ENCODE data around the gene ZNF614. TPM values are rescaled to one million over a fixed set of nuclear protein-coding genes. Genes with fewer than 3 reads are reported as not detected.
"Not testable (repeated sequence)": the region's sequence is repeated elsewhere in the genome, so short reads cannot be mapped to it uniquely, and the experiment has no call there.

ZNF614 gene
- polyA plus RNA-seq, 1 donor (not counting 4 experiments of a cell fraction or from before 2014, with no cell fraction given), result 5.9 TPM

DNA sequence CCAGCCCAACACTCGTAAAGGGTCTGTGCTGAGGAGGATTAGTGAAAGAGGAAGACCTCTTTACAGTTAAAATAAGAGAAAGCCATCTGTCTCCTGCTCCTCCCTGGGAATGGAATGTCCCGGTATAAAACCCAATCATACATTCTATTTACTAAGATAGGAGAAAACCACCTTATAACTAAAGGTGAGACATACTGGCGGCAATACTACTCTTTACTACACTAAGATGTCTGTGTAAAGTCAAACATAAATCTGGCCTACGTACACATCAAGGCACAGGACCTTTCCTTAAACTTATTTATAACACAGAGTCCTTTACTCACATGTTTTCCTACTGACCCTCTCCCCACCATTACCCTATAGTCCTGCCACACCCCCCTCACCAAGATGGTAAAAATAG is 44.8 kb downstream of the ZNF614 start:
- peaks cover 2% of the 10 kb centered on the region for H3K4me1 ChIP-seq (ENCODE audit: control insufficient read depth, extremely low read depth, insufficient read depth, low read length)
- no peak overlapping the region for H3K27ac ChIP-seq (ENCODE audit: control insufficient read depth, insufficient read depth, low read length)
- H2AFZ ChIP-seq (ENCODE audit: control insufficient read depth, low read length), result no peak overlapping the region
- H3K36me3 ChIP-seq (ENCODE audit: control insufficient read depth in 2 of 2, extremely low read depth in 1 of 2, insufficient read depth in 2 of 2, low read length in 2 of 2), result no peaks in the 10 kb centered on the region
- H3K9ac ChIP-seq (ENCODE audit: control insufficient read depth, extremely low read depth, insufficient read depth, low read length), result no peak overlapping the region
- H3K4me3 ChIP-seq (ENCODE audit: control insufficient read depth in 2 of 3, extremely low read depth in 1 of 3, insufficient read depth in 2 of 3, low read depth in 1 of 3, low read length in 3 of 3), result no peak overlapping the region
- H3K9me1 ChIP-seq (ENCODE audit: control insufficient read depth, extremely low read depth, insufficient read depth, low read length), result no peaks in the 10 kb centered on the region
- TF ChIP-seq EZH2 (IDR thresholded peaks at IDR 0.05; ENCODE audit: low read length), result no peak
- TF ChIP-seq, protein P1, sequence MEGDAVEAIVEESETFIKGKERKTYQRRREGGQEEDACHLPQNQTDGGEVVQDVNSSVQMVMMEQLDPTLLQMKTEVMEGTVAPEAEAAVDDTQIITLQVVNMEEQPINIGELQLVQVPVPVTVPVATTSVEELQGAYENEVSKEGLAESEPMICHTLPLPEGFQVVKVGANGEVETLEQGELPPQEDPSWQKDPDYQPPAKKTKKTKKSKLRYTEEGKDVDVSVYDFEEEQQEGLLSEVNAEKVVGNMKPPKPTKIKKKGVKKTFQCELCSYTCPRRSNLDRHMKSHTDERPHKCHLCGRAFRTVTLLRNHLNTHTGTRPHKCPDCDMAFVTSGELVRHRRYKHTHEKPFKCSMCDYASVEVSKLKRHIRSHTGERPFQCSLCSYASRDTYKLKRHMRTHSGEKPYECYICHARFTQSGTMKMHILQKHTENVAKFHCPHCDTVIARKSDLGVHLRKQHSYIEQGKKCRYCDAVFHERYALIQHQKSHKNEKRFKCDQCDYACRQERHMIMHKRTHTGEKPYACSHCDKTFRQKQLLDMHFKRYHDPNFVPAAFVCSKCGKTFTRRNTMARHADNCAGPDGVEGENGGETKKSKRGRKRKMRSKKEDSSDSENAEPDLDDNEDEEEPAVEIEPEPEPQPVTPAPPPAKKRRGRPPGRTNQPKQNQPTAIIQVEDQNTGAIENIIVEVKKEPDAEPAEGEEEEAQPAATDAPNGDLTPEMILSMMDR (optimal IDR thresholded peaks at IDR 0.05 in 1 of 3, IDR thresholded peaks at IDR 0.05 in 1 of 3, conservative IDR thresholded peaks at IDR 0.05 in 1 of 3; ENCODE audit: extremely low read depth in 1 of 3, insufficient read depth in 2 of 3, low read length in 3 of 3), result no peak
- no peak overlapping the region for H3K4me2 ChIP-seq (ENCODE audit: control insufficient read depth, extremely low read depth, insufficient read depth, low read depth, low read length)
- DNase-seq (ENCODE audit: low read depth, low spot score) (no peak), FAIRE-seq (no peak)
- H3K79me2 ChIP-seq (ENCODE audit: control insufficient read depth, insufficient read depth, low read length), result peaks cover 30% of the 10 kb centered on the region
- no peaks in the 10 kb centered on the region for H4K20me1 ChIP-seq (ENCODE audit: control insufficient read depth, extremely low read depth, insufficient read depth, low read length)
- H3K9me3 ChIP-seq (ENCODE audit: control insufficient read depth, low read depth, low read length), result peaks cover 9% of the 10 kb centered on the region
- H3K27me3 ChIP-seq (ENCODE audit: control insufficient read depth, extremely low read depth, insufficient read depth, low read length), result no peaks in the 10 kb centered on the region
- dilution Hi-C loops (cut with MboI; ENCODE audit: extremely low pct_ligation_motif_present, low sequenced_read_pairs), result no loop called here

DNA sequence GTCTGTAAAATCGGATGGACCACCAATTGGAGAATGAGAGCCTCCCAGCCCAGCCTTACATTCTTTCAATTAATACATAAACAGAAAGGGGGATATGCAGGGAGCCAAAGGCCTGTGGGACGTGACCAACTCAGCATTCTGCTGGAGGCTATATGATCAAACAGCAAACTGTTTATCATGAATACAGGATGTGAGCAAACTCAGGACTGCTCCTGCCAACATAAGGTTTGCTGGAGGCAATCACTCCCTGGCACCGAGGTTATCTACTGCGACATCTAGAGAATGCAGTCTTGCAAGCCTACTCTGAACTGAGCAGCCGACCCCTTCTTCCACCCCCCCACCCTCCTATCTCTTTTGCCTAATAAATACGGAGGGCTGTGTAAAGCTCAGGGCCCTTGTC is 47.3 kb downstream of the ZNF614 start:
- H3K4me1 ChIP-seq (ENCODE audit: control insufficient read depth, extremely low read depth, insufficient read depth, low read length); H3K4me2 ChIP-seq (ENCODE audit: control insufficient read depth, extremely low read depth, insufficient read depth, low read depth, low read length); H3K4me3 ChIP-seq (ENCODE audit: control insufficient read depth in 2 of 3, extremely low read depth in 1 of 3, insufficient read depth in 2 of 3, low read depth in 1 of 3, low read length in 3 of 3); H2AFZ ChIP-seq (ENCODE audit: control insufficient read depth, low read length); H3K27ac ChIP-seq (ENCODE audit: control insufficient read depth, insufficient read depth, low read length); H3K9ac ChIP-seq (ENCODE audit: control insufficient read depth, extremely low read depth, insufficient read depth, low read length); DNase-seq (ENCODE audit: low read depth, low spot score); H3K27me3 ChIP-seq (ENCODE audit: control insufficient read depth, extremely low read depth, insufficient read depth, low read length); FAIRE-seq; H3K9me1 ChIP-seq (ENCODE audit: control insufficient read depth, extremely low read depth, insufficient read depth, low read length); H3K36me3 ChIP-seq (ENCODE audit: control insufficient read depth in 2 of 2, extremely low read depth in 1 of 2, insufficient read depth in 2 of 2, low read length in 2 of 2); dilution Hi-C loops (cut with MboI; ENCODE audit: extremely low pct_ligation_motif_present, low sequenced_read_pairs); H3K9me3 ChIP-seq (ENCODE audit: control insufficient read depth, low read depth, low read length); H4K20me1 ChIP-seq (ENCODE audit: control insufficient read depth, extremely low read depth, insufficient read depth, low read length): not testable (repeated sequence)
- peaks cover 25% of the 10 kb centered on the region for H3K79me2 ChIP-seq (ENCODE audit: control insufficient read depth, insufficient read depth, low read length)

DNA sequence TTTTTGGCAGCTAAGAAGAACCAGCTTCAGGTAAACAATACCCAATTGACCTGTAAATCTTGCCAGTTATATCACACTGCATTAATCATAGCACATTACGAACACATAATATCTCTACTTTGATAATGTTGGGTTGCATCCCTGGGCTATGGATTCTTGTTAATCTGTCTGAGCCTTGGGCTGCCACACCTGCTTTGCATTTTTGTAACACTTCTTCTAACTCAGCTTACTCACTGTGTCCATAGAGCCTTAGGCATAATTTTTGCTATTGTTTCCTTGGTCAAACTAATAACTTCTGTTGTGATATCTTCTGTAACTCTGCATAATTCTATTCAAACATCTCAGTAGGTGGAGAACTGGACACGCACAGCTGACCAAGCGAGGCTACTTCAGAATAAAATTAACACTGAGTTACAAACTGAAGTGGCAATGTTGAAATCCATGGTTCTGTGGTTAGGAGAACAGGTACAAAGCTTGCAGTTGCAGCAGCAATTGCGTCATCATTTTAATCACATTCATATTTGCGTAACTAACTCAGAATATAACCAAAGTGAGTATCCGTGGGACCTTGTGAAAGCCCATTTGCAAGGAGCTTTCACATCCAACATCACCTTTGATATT is 48.0 kb downstream of the ZNF614 start:
- peaks cover 10% of the 10 kb centered on the region for H3K9me3 ChIP-seq (ENCODE audit: control insufficient read depth, low read depth, low read length)
- peaks cover 21% of the 10 kb centered on the region for H3K79me2 ChIP-seq (ENCODE audit: control insufficient read depth, insufficient read depth, low read length)
- DNase-seq (ENCODE audit: low read depth, low spot score) (no peak), FAIRE-seq (no peak)
- H4K20me1 ChIP-seq (ENCODE audit: control insufficient read depth, extremely low read depth, insufficient read depth, low read length), result no peaks in the 10 kb centered on the region
- H3K4me2 ChIP-seq (ENCODE audit: control insufficient read depth, extremely low read depth, insufficient read depth, low read depth, low read length), result no peak overlapping the region
- dilution Hi-C loops (cut with MboI; ENCODE audit: extremely low pct_ligation_motif_present, low sequenced_read_pairs), result no loop called here
- no peak overlapping the region for H3K4me3 ChIP-seq (ENCODE audit: control insufficient read depth in 2 of 3, extremely low read depth in 1 of 3, insufficient read depth in 2 of 3, low read depth in 1 of 3, low read length in 3 of 3)
- TF ChIP-seq EZH2 (IDR thresholded peaks at IDR 0.05; ENCODE audit: low read length), result no peak
- TF ChIP-seq, protein P1 (optimal IDR thresholded peaks at IDR 0.05 in 1 of 3, IDR thresholded peaks at IDR 0.05 in 1 of 3, conservative IDR thresholded peaks at IDR 0.05 in 1 of 3; ENCODE audit: extremely low read depth in 1 of 3, insufficient read depth in 2 of 3, low read length in 3 of 3), result no peak
- no peak overlapping the region for H3K27ac ChIP-seq (ENCODE audit: control insufficient read depth, insufficient read depth, low read length)
- H3K9ac ChIP-seq (ENCODE audit: control insufficient read depth, extremely low read depth, insufficient read depth, low read length), result no peak overlapping the region
- H3K4me1 ChIP-seq (ENCODE audit: control insufficient read depth, extremely low read depth, insufficient read depth, low read length), result no peaks in the 10 kb centered on the region
- H3K9me1 ChIP-seq (ENCODE audit: control insufficient read depth, extremely low read depth, insufficient read depth, low read length), result no peaks in the 10 kb centered on the region
- H2AFZ ChIP-seq (ENCODE audit: control insufficient read depth, low read length), result no peak overlapping the region
- no peaks in the 10 kb centered on the region for H3K27me3 ChIP-seq (ENCODE audit: control insufficient read depth, extremely low read depth, insufficient read depth, low read length)
- H3K36me3 ChIP-seq (ENCODE audit: control insufficient read depth in 2 of 2, extremely low read depth in 1 of 2, insufficient read depth in 2 of 2, low read length in 2 of 2), result no peaks in the 10 kb centered on the region

Data from keratinocyte (primary cell).